ENCODE data around the gene SPRY4. TPM values are rescaled to one million over a fixed set of nuclear protein-coding genes. Genes with fewer than 3 reads are reported as not detected.
"Not testable (repeated sequence)": the region's sequence is repeated elsewhere in the genome, so short reads cannot be mapped to it uniquely, and the experiment has no call there.

SPRY4 gene
- total RNA-seq, 1 donor from 2014 or later: 1.0 TPM

DNA sequence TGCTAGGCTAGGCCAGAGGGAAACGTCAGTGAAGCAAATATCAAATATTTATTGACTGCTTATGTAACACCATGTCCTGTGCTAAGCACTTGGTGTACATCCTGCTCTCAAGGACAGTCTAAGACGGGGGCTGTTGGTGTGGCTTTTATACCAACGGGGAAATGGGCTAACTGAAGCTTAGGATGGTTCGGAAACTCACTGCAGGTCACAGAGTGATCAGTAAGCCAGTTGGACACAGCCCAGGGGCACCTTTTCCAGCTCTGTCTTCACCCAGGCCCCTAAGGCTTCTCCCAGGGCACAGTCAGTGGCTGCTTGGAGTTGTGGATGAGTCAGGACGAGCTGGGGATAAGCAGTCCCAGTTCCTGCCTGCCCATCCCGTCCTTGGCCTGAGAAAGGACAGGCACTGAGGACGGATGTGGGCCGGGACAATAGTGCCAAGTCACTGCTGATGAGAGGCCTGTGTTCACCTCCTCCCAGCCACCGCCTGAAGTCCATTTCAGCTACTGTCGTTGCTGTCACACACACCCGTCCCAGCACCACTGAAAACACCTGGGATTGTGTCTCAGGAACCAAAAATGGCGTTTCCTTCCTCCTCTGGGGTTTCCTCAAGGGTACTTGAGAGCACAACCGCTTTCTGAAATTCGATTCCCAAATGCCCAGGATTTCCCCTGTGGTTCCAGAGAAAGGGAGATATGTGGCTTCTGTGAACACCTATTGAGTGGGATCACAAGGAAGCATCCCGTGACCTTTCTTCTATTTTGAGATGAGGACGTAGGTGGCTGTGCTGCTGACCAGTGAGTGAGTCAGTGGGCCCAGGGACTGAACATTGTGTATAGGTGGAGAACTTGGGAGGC, 17.5 kb upstream of the SPRY4 start:
- intact Hi-C loops (cut with micrococcal nuclease): no loop called here

DNA sequence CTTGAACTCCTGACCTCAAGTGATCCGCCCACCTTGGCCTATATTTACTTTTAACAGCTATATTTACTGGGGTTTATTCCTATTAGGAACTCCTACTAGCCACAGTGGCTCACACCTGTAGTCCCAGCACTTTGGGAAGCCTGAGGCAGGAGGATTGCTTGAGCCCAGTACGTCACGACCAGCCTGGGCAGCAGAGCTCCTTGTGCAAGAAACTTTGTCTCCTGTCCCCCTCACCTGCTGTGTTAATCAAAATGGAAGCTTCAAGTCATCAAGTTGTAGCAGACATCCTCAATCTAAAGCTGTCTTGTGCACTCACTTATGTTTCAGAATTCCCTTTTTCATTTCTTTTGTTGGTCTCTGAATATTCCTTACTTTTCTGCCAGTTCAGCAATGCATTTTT, 15.0 kb upstream of the SPRY4 start:
- intact Hi-C loops (cut with micrococcal nuclease): no loop called here

- intact Hi-C loops (cut with micrococcal nuclease): no loop called here
Observed at GRCh38 chr5:142334538-142334937, 9.7 kb upstream of the SPRY4 start.

GRCh38 chr5:142333749-142334148, 8.9 kb upstream of the SPRY4 start:
- intact Hi-C loops (cut with micrococcal nuclease): not testable (repeated sequence)

DNA sequence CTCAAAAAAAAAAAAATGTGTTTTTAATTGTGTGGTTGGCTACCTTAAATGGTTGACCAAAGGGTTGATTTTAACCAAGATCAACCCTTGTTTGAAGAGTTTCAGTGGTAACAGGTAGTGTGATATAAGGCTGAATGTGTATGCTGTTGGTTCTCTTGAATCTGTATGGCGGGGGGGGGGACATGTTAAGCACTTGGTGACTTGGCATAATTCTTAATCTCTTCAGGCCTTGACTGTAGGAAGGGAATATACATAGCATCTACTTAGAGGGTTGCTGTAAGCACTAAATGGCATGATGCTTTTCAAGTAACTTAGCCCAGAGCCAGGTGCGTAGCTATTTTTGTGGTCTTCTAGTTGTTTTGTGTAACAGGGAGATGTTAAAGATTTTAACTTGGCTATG, 5.6 kb upstream of the SPRY4 start:
- intact Hi-C loops (cut with micrococcal nuclease): no loop called here

DNA sequence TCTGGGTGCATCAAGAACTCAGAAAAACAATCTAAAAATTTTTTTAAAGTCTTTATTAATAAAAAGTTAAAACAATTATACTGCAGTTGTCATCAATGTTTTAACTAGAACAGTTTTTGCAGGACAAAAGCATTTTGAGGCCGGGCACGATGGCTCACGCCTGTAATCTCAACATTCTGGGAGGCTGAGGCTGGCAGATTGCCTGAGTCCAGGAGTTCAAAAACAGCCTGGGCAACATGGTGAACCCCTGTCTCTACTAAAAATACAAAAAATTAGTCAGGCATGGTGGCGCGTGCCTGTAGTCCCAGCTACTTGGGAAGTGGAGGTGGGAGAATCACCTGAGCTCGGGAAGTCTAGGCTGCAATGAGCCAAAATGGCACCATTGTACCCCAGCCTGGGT, 5.2 kb upstream of the SPRY4 start:
- intact Hi-C loops (cut with micrococcal nuclease): no loop called here

DNA sequence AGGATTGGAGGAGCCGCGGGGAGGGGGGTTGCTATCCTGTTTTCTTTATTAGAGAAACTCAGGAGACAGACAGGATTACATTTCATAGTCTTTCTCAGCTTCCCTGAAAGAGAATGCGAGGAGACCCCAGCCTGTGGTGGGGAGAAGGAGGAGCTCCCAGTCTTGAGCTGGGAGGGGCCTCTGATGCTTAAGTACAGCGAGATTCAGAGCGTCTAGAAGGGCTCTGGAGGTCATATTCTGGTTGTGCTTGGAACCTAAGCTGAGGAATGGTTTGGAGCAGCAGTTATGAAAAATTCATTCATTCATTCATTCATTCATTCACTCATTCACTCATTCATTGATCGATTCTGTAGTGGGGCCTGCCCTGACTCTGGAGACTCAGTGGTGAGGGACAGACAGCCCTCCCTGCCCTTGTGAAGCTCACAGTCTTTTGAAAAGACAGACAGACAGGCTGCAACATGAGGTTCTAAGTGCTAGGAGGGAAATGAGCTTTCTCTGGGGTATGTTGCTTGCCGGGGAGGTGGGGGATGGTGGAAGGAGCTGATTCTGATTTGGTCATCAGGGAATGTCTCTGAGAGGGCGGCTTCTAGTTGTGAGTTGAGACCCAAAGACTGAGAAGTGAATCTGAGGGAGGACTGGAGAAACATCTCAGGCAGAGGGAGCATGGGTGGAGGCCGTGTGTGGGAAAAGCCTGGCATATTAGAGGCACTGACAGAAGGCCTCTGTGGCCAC, 2.5 kb upstream of the SPRY4 start:
- intact Hi-C loops (cut with micrococcal nuclease): loop anchor here (5.0 to 10.0 kb wide), 2 partner anchors 175 to 362 kb away; partner anchors contain the start of gene RNF14

- intact Hi-C loops (cut with micrococcal nuclease): loop anchor here (5.0 to 10.0 kb wide), 2 partner anchors 174 to 362 kb away; partner anchors contain the start of gene RNF14
Observed at GRCh38 chr5:142326480-142326938, 1.7 kb upstream of the SPRY4 start.

DNA sequence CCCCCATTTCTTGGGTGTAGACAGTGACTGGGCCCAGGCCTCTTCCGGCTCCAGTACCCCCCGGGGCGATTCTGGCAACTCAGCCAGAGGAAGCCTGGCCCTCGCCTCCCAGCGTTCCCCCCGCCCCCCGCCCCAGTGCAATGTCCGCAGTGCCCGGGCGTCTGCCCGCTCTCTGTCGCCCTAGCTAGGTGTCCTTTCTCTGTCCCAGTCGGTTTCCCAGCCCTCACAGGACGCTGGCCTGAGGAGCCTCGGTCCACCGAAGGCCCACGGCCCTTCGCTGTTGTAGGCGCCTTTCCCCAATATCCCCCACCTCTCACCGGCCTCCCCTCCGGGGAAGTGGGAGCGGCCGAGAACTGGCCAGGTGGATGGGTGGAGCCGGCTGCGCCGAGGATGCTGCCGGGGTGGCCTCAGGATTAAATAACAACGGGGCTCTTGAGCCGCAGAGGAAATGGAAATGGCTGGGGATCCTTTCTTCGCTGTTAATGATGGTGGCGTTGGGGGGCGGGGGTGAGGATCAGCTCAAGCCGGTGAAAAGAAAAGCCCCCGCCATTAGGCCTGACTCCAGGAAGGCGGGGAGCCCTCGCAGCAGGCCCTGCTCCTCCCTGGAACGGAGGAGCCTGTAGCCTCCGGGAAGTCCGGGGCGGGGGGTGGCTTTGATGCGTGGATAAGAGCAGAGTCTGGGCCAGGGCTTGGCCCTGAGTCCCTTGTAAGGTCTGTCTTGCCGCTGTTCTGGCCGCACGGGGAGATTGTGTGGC, 1.1 kb upstream of the SPRY4 start:
- intact Hi-C loops (cut with micrococcal nuclease): loop anchor here (1.0 to 10.0 kb wide), 5 partner anchors 31 to 361 kb away; partner anchors contain the start of gene RNF14

DNA sequence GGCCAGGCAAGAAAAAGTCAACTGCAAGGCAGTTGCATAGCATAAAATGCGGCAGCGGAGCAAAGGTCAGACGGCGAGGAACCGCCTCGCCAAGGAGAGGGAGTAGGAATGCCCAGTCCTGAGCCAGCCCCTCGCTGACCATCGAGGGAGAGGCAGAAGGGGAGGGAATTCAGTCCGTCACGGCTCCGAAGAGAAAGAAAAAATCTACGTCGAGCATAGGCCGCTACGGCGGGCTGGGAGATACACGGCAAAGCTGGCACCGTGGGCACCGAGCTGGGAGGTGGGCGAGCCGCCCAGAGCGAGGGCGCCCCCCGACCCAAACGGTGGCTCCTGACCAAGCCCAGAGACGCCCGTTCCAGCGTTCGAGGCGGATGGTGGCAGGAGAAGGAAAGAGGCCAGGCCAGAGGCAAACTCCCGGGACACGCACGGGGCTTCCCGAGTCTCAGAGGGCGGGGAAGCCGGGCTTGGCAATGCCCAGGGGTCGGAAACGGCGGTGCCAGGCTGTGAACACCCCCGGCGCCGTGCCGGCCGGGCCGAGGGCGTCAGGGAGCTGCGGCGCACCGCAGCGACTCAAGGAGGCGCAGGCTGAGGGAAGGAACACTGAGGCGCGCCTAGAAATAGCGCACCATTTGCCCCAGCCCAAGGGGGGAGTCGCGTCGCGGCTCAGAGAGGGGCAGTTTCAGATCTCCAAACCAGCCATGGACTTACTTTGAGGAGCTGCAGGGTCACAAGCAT, 518 bp downstream of the SPRY4 start:
- intact Hi-C loops (cut with micrococcal nuclease): loop anchor here (10.0 kb wide), 1 partner anchor 360 kb away; the partner anchor contains the start of gene RNF14

DNA sequence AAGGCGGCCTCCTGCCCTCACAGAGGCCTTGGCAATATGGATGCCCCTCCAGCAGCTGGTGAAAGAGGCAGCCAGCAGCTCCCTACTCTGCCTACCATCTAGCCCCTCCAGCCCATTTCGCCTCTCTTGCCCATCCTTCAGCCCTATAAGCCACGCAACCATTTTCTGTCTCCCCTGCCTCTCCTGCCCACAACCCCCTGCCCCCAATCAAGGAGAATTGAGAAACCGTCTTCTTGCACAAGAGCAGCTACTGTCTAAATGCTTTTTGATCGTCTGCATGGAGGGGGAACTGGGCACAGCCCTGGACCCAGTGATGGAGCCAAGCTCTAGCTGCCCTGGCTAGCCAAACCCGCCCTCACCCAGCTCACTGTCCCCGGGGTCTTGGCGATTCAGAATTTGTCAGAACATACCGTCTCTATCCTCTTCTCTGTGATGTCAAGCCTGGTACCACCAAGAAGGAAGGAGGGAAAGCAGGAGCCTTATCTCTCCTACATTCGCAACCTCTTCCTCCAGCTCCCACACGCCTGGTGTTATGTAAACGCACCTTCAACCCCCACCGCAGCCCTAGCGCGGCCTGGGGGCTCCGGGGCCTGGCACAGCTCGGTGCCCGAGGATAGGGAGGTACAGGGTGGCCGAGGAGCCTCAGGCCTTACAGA, 1.2 kb downstream of the SPRY4 start:
- intact Hi-C loops (cut with micrococcal nuclease): loop anchor here (10.0 kb wide), 1 partner anchor 359 kb away; the partner anchor contains the start of gene RNF14

DNA sequence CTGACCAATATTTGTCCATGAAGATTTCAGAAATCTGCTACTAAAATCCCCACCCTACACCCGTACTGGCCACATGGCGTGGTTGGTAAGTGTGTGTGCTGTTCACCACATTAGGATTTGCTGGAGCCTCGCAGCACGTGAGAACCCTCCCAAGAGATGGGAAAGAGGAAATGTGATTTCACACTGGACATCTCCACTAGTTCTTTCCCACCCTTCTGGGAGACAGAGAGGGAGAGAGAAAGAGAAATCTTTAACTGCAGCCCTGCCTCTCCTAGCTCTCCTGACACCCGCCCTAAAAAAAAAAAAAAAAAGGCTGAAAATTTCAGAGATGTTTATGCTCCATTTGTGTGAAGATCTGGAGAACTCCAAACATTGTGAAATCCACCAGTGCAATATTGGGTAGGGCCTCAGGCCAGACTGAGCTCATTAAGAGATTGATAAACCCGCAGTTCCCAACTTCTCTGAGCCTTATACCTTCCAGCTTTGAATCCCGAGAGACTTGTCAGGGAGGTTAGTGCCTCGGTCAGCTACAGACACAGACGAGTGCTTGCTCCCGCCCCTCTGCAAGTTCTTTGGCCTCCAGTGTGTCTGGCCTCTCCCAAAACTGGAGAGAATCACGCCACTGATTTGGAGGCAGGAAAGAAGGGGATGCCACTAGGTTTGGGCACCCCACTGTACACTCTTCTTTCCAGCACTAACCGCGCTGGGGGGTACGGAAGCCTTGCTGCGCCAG, 1.9 kb downstream of the SPRY4 start:
- intact Hi-C loops (cut with micrococcal nuclease): loop anchor here (10.0 kb wide), 1 partner anchor 358 kb away; the partner anchor contains the start of gene RNF14

DNA sequence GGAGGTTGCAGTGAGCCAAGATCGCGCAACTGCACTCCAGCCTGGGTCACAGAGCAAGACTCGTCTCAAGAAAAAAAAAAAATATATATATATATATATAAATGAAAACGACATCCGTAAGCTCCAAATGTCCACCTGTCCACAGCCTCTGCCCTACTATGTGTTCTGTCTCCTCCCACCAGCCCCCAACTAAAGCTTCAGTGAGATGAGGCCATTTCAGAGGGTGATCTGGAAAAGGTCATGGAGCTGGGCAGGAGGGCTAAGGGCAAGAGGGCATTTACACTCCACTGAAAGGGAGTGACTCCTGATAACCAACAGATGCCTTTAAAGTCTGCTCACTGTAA, 2.4 kb downstream of the SPRY4 start:
- intact Hi-C loops (cut with micrococcal nuclease): loop anchor here (10.0 kb wide), 1 partner anchor 358 kb away; the partner anchor contains the start of gene RNF14

DNA sequence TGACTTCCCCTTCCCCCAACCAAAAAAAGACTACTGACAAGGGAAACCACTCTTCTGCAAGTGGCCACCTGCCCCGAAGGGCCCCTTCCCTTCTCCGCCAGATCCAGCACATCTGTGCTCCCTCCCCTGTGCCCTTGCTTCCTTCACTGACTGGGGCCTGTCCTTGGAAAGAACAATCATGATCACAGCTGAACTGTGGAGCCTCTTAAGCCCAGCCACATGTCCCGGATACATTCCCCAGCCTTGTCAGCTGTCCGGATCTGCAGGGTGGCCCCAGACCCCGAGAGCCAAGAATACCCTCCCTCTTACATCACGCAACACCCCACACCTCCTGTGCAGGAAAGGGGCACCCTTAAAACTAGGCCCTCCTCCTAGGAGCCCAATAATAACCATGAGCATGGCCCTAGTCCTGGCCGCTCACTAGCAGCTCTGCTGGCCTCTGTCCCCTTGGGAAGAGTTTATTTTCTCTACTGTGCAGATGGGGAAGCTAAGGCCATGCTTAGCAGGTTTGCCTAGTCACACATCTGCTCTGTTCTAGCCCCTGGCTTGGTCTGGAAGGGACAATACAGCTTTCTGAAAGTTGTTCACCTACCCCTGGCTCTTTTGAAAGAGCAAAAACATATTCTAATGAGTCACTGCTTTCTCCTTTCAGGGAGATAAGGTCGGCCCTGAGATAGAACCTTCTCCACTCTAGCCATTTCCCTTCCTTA, 3.8 kb downstream of the SPRY4 start:
- intact Hi-C loops (cut with micrococcal nuclease): loop anchor here (10.0 kb wide), 1 partner anchor 356 kb away; the partner anchor contains the start of gene RNF14

DNA sequence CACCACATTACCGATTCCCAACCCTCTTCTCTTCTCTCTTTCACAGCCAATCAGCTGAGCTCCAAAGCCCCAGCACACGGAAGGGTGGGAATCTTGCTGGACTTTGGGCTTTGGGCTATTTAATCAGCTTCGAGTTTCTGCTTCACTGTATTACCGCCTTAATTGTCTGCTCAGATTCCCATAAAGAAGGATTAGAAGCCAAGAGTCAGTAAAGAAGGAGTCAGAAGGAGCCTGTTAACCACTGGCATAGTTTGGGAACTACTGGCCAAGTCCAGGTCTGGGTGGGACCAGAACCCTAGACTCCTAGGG, 4.4 kb downstream of the SPRY4 start:
- intact Hi-C loops (cut with micrococcal nuclease): loop anchor here (10.0 kb wide), 1 partner anchor 356 kb away; the partner anchor contains the start of gene RNF14

DNA sequence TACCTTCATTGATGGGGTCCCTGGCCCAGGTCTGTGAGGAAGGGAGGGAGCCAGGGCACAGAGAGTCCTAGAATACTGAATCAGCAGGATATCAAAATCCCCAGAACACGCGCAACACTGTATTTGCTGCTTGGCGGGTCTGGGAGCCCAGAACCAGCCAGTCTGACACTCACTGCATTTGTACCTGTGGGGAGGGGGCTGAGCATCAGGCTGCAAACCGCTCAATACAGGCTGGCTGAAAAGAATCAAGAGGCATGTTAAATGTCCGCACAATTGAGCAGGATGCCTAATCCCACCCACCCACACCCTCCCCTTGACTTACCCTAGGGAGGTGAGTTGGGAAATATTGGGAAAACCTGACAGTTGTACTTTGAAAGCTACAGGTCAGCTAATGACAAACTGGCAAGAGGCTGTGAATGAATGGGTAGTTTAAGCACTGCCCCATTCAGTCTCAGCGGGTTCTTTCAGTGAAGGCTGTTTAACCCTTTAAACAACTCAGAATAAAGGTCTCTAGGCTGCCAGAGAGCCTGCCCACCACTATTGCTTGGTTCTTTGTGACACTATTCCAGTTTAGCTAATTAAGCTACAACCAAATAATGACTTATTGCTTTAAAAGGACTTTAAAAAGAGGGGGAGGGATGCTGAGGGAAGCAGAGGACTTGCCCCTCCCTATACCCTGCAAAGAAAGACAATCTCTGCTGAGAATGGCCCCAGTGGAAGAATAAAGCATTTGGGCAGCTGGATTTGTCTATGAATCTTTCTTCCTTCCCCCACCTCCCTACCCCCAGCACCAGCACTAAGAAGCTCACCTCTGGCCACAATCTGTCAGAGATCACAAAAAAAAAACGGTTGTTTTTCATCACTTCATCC, 5.0 kb downstream of the SPRY4 start:
- intact Hi-C loops (cut with micrococcal nuclease): loop anchor here (10.0 kb wide), 1 partner anchor 355 kb away; the partner anchor contains the start of gene RNF14

DNA sequence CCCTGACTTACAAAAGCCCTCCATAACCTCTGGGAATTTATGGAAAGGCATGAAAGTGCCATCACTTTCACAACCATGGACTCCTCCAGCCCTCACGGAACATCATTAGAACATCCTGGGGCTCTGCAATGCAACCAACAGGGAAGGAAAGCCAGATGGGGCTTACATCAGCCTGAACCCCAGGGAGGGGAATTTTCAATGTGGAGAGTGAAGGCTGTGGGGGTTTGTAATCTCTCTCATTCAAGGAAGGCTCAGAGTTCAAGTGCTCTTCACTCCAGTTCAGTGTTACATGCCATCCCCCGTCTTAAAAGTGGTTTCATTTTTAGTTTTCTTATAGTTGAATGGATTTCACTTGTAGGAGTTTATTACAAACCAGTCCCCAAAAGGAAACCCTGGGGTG, 5.7 kb downstream of the SPRY4 start:
- intact Hi-C loops (cut with micrococcal nuclease): no loop called here

GRCh38 chr5:142317753-142318152, 7.1 kb downstream of the SPRY4 start:
- intact Hi-C loops (cut with micrococcal nuclease): no loop called here
